Osteoblast (primary cell): Measurements from ENCODE around the gene ARMH4. TPM values are rescaled to one million over a fixed set of nuclear protein-coding genes. Genes with fewer than 3 reads are reported as not detected.

ENCODE experiments used
- DNase-seq: peaks from one replicate; pipeline ENCODE4 v3.0.0; 2011; ENCODE audit warnings: low spot score, mixed read lengths; ENCODE audit not compliant: insufficient read length; ENCODE audit errors: missing footprints
- H2AFZ ChIP-seq: 2 replicates; pipeline ENCODE4 v1.6.0; 2011; ENCODE audit warnings: mild to moderate bottlenecking, low read length
- H3K27ac ChIP-seq: 2 replicates; pipeline ENCODE4 v1.5.1; 2011; ENCODE audit warnings: mild to moderate bottlenecking, low read depth, low read length, moderate library complexity
- H3K27me3 ChIP-seq: 2 replicates; pipeline ENCODE4 v1.6.0; 2012; ENCODE audit warnings: mild to moderate bottlenecking, control low read depth, inconsistent platforms, low read length, moderate library complexity; ENCODE audit not compliant: insufficient read depth
- H3K36me3 ChIP-seq: 2 replicates; pipeline ENCODE4 v1.5.1; 2011; ENCODE audit warnings: mild to moderate bottlenecking, low read length, control low read depth, moderate library complexity; ENCODE audit not compliant: insufficient read depth
- H3K4me1 ChIP-seq: 2 replicates; pipeline ENCODE4 v1.5.1; 2011; ENCODE audit warnings: mild to moderate bottlenecking, low read length, control low read depth, moderate library complexity; ENCODE audit not compliant: insufficient read depth
- H3K4me2 ChIP-seq: 2 replicates; pipeline ENCODE4 v1.6.0; 2011; ENCODE audit warnings: mild to moderate bottlenecking, low read length; ENCODE audit not compliant: insufficient read depth
- H3K4me3 ChIP-seq: fragments of 200-600 bp; sonication (generic); 3 replicates; pipeline ENCODE4 v1.5.1; 2012; ENCODE audit warnings: mild to moderate bottlenecking, low read length, inconsistent platforms; ENCODE audit not compliant: insufficient read depth
- H3K79me2 ChIP-seq: 2 replicates; pipeline ENCODE4 v1.6.0; 2012; ENCODE audit warnings: mild to moderate bottlenecking, low read length, control low read depth, inconsistent platforms; ENCODE audit not compliant: insufficient read depth
- H3K9me3 ChIP-seq: 2 replicates; pipeline ENCODE4 v1.5.1; 2011; ENCODE audit warnings: low read depth, low read length, control low read depth
- H4K20me1 ChIP-seq: 2 replicates; pipeline ENCODE4 v1.6.0; 2012; ENCODE audit warnings: mild to moderate bottlenecking, low read length, control low read depth; ENCODE audit not compliant: insufficient read depth
- total RNA-seq: library from RNA; depleted of rRNA; stranded (reverse); fragments of >200 nt; gene quantifications from 2 replicates; pipeline ENCODE4 v1.2.3, GENCODE V29; 2012
- TF ChIP-seq, protein P1 (sequence below): IDR thresholded peaks from 2 replicates; pipeline ENCODE4 v1.5.1; 2011; ENCODE audit warnings: mild to moderate bottlenecking, low read depth, low read length, moderate library complexity; ENCODE audit errors: extremely low read depth

Gene ARMH4
- total RNA-seq, 1 donor, result 10.9 TPM

DNA sequence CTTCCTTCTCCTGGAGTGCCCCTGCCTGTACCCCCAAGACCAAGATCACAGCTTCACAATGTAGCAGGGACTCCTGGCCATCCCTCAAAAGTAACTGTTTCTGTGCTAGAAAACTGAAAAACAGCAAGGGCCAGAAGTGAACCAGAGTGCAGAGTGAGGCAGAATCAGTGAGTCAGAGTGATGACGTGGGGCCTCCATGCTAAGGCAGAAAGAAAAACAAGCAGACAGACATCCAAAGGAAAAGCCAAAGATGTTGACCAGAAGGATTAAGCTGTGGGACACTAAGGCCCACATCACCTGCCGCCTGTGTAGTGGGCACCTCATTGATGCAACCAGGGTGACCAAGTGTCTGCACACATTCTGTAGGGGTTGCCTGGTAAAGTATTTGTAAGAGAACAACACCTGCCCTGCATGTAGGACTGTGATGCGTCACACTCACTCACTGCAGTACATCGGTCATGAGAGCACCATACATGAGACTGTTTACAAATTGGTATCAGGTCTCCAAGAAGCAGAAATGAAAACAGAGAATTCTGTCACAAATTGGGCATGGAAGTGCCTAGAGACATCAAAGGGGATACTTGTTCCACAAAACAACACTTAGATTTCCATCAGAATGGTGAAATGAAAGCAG, 51.2 kb downstream of the ARMH4 start:
- Histone ChIP-seq H3K27ac (peak overlapping the region; percentile 47), H3K27me3 (peaks cover 2% of the 10 kb centered on the region), H3K4me2 (no peak overlapping the region), H2AFZ (peak overlapping the region; percentile 65), H3K4me3 (no peak overlapping the region), H3K9me3 (no peaks in the 10 kb centered on the region), H3K79me2 (no peaks in the 10 kb centered on the region), H3K4me1 (peaks cover 14% of the 10 kb centered on the region), H4K20me1 (no peaks in the 10 kb centered on the region), H3K36me3 (no peaks in the 10 kb centered on the region)
- TF ChIP-seq, protein P1, sequence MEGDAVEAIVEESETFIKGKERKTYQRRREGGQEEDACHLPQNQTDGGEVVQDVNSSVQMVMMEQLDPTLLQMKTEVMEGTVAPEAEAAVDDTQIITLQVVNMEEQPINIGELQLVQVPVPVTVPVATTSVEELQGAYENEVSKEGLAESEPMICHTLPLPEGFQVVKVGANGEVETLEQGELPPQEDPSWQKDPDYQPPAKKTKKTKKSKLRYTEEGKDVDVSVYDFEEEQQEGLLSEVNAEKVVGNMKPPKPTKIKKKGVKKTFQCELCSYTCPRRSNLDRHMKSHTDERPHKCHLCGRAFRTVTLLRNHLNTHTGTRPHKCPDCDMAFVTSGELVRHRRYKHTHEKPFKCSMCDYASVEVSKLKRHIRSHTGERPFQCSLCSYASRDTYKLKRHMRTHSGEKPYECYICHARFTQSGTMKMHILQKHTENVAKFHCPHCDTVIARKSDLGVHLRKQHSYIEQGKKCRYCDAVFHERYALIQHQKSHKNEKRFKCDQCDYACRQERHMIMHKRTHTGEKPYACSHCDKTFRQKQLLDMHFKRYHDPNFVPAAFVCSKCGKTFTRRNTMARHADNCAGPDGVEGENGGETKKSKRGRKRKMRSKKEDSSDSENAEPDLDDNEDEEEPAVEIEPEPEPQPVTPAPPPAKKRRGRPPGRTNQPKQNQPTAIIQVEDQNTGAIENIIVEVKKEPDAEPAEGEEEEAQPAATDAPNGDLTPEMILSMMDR, result no peak
- DNase-seq, result peak; percentile 86

DNA sequence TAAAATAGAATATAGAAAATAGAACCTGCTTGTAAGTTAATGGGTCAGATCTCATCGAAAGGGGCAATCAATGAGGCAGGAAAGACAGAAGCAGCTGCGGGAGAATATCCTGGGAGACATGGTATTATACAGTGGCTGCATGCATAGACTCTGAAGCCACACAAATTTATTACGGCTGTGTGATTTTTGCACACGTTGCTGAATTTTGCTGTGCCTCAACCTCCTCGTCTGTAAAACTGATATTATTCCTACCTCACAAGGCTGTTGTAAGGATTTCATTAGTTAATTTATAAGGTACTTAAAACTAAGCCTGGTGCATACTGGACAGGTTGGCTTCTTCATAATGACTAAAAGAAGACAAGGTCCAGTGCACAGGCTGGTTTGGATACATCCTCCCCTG, 52.3 kb downstream of the ARMH4 start:
- Histone ChIP-seq H3K36me3 (no peaks in the 10 kb centered on the region), H3K4me3 (no peak overlapping the region), H3K79me2 (no peaks in the 10 kb centered on the region), H3K27me3 (no peaks in the 10 kb centered on the region), H2AFZ (no peak overlapping the region), H3K27ac (no peak overlapping the region), H3K9me3 (no peaks in the 10 kb centered on the region), H3K4me2 (no peak overlapping the region), H3K4me1 (peaks cover 10% of the 10 kb centered on the region), H4K20me1 (no peaks in the 10 kb centered on the region)
- no peak for DNase-seq
- TF ChIP-seq, protein P1, result no peak

DNA sequence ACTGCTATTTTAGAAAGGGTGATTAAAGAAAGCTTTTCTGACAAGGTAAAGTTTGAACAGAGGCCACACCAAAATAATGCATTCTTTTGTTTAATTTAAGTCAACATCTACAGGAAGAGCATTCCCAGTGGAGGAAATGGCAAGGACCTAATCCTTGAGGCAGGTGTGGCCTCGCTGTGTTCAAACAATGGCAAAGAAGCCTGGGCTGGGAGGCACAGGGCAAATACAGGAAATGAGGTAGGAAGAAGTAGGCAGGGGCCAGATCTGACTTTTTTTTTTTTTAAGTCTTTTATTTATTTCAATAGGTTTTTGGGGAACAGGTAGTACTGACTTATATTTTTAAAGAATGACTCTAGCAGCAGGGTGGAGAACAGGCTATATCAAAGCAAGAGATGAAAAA, 53.5 kb downstream of the ARMH4 start:
- H3K9me3 ChIP-seq, result no peaks in the 10 kb centered on the region
- no peaks in the 10 kb centered on the region for H4K20me1 ChIP-seq
- no peak overlapping the region for H3K4me3 ChIP-seq
- no peak overlapping the region for H3K27ac ChIP-seq
- H3K79me2 ChIP-seq, result no peaks in the 10 kb centered on the region
- no peak overlapping the region for H2AFZ ChIP-seq
- no peaks in the 10 kb centered on the region for H3K27me3 ChIP-seq
- no peak overlapping the region for H3K4me2 ChIP-seq
- no peaks in the 10 kb centered on the region for H3K36me3 ChIP-seq
- peaks cover 10% of the 10 kb centered on the region for H3K4me1 ChIP-seq
- no peak for DNase-seq
- TF ChIP-seq, protein P1, result no peak

DNA sequence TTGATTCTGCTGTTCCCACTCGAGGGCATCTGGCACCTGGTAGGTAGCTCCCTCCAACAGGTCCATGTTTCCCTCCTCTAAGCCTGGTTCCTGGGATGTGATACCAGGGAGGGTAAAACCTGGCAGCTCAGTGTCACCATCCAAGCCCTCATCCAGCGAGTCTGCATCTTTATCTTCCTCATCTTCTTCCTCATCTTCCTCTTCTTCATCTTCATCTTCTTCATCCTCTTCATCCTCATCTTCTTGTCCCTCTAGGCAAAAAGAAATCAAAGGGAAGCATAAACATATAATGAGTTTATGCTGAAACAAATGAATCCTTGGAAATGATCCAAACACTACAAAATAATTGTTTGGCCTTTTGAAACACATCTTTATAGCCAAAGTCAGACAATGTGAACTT, 55.3 kb downstream of the ARMH4 start:
- H2AFZ ChIP-seq, result no peak overlapping the region
- no peak overlapping the region for H3K4me2 ChIP-seq
- no peaks in the 10 kb centered on the region for H3K36me3 ChIP-seq
- H3K27ac ChIP-seq, result no peak overlapping the region
- H3K9me3 ChIP-seq, result no peaks in the 10 kb centered on the region
- peaks cover 10% of the 10 kb centered on the region for H3K4me1 ChIP-seq
- no peaks in the 10 kb centered on the region for H3K27me3 ChIP-seq
- no peak overlapping the region for H3K4me3 ChIP-seq
- H3K79me2 ChIP-seq, result no peaks in the 10 kb centered on the region
- no peak for DNase-seq
- H4K20me1 ChIP-seq, result no peaks in the 10 kb centered on the region
- TF ChIP-seq, protein P1, result no peak
